ENCODE data around the gene SMARCA4.

SMARCA4 gene

DNA sequence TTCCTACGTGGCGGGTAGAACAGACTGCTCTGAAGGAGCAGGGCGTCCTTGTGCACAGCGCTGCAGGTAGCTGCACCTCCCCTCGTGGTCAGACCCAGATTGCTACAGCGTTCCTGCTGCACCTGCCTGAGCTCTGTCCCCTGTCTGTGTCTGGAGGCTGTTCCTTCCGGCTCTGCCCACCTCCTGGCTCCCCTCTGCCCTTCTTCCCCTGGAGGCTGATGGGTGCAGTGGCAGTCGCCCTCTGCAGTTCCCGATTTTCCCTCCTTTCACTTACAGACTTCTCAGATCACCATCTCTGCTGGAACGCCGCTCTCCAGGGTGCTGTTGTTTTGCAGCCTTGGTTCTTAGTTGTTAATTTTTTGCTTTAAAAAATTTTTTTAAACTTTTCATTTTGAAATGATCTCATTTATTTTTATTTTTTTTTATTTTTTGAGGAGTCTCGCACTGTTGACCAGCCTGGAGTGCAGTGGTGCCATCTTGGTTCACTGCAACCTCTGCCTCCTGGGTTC, 53.6 kb downstream of the SMARCA4 start:
- TF ChIP-seq, protein P1, sequence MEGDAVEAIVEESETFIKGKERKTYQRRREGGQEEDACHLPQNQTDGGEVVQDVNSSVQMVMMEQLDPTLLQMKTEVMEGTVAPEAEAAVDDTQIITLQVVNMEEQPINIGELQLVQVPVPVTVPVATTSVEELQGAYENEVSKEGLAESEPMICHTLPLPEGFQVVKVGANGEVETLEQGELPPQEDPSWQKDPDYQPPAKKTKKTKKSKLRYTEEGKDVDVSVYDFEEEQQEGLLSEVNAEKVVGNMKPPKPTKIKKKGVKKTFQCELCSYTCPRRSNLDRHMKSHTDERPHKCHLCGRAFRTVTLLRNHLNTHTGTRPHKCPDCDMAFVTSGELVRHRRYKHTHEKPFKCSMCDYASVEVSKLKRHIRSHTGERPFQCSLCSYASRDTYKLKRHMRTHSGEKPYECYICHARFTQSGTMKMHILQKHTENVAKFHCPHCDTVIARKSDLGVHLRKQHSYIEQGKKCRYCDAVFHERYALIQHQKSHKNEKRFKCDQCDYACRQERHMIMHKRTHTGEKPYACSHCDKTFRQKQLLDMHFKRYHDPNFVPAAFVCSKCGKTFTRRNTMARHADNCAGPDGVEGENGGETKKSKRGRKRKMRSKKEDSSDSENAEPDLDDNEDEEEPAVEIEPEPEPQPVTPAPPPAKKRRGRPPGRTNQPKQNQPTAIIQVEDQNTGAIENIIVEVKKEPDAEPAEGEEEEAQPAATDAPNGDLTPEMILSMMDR (conservative IDR thresholded peaks at IDR 0.05; ENCODE audit: control insufficient read depth, insufficient read depth, low read depth, low read length) = no peak
- DNase-seq (ENCODE audit: low read depth) = no peak
- H3K4me3 ChIP-seq (ENCODE audit: control insufficient read depth, low read depth, low read length) = no peak overlapping the region

DNA sequence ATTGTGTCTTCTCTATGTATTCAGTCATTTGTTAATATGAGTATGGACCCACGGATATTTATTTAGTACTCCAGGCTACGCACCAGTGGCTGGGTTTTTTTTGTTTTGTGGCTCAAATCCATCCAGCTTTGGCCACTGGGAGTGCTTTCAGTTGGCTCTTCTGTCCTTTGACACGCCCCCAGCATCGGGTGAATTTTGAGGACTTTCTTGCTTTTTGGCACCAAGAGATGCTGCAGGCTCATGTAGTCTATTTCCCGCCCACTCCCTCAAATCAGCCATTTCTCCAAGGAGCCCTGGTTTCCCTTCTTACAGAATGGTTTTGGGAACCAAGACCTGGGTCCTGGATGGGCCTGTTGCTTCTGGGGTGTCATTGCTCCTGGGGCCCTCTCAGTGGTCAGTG, 55.8 kb downstream of the SMARCA4 start:
- TF ChIP-seq, protein P1 (conservative IDR thresholded peaks at IDR 0.05; ENCODE audit: control insufficient read depth, insufficient read depth, low read depth, low read length) = no peak
- peak; percentile 53 for DNase-seq (ENCODE audit: low read depth)
- H3K4me3 ChIP-seq (ENCODE audit: control insufficient read depth, low read depth, low read length) = no peak overlapping the region

DNA sequence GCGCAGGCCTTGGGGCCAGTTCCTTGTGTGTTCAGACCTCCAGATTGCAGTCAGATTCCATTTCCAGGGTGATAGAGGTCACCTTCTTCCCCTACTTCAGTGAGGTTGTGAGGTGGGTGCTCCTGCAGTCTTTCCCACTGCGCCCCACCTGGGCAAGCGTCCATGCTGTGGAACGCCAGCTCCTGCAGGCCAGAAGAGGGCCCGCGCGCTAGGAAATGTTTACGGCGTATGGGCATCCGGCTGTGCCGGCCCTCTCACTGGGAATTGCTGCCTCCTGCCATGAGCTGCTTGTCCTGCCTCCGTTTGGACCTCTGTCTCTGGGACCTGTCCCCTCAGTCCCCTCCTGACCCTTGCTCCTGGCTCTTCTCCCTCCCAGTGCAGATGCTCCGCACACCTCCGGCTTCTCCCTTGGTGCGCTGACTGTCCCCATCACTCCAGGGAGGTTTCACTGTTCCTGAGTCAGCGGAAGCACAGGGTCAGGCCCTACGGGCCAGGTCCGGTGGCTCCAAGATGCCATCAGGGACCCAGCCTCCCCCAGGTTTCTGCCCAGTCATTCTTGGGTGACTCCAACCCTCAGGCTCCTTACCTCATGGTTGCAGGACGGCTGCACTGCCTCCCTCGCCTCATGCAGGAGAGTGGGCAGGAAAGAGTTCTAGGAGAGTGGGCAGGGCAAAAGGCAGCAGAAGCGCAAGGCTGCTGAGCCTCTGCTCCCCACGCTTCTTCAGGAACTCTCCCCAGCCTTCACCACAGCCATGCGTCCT, 56.6 kb downstream of the SMARCA4 start:
- TF ChIP-seq, protein P1 (conservative IDR thresholded peaks at IDR 0.05; ENCODE audit: control insufficient read depth, insufficient read depth, low read depth, low read length) = no peak
- DNase-seq (ENCODE audit: low read depth) = peak; percentile 32
- no peak overlapping the region for H3K4me3 ChIP-seq (ENCODE audit: control insufficient read depth, low read depth, low read length)

DNA sequence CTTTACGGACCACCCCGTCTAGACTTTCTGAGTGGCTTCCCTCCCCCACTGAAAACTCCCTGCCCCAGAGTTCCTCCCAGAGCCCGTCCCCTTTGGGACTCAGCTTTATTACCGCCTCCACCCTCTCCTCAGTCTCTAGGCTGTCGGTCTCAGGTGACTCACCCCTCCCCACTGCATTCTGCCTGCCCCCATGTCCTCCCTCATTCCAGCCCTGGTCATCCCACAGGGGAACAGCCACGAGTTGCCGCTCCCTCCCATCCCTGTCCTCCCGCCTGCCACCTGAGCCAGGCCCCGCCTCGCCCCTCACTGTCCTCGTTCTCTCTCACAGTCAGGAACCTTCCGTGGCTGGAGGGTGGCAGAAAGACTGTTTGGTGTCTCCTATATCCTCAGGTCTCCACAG, 57.3 kb downstream of the SMARCA4 start:
- DNase-seq (ENCODE audit: low read depth) = peak; percentile 82
- TF ChIP-seq, protein P1 (conservative IDR thresholded peaks at IDR 0.05; ENCODE audit: control insufficient read depth, insufficient read depth, low read depth, low read length) = no peak
- no peak overlapping the region for H3K4me3 ChIP-seq (ENCODE audit: control insufficient read depth, low read depth, low read length)

DNA sequence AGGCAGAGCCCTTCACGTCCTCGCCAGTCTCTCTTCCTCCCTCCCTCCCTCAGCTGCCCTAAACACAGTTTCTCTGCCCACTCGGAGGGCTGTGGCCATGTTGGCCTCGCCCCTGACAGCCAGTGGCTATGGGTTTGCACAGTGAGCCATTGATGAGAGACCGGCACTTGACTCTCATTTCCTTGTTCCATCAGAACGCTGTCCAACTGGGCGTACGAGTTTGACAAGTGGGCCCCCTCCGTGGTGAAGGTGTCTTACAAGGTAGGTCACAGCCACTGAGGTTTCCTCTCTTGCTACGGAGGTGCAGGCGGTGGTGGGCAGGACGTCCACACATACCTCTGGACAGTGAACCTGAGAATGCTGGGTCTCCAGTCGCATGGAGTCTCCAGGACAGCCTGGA, 57.9 kb downstream of the SMARCA4 start:
- no peak overlapping the region for H3K4me3 ChIP-seq (ENCODE audit: control insufficient read depth, low read depth, low read length)
- DNase-seq (ENCODE audit: low read depth) = no peak
- TF ChIP-seq, protein P1 (conservative IDR thresholded peaks at IDR 0.05; ENCODE audit: control insufficient read depth, insufficient read depth, low read depth, low read length) = no peak

DNA sequence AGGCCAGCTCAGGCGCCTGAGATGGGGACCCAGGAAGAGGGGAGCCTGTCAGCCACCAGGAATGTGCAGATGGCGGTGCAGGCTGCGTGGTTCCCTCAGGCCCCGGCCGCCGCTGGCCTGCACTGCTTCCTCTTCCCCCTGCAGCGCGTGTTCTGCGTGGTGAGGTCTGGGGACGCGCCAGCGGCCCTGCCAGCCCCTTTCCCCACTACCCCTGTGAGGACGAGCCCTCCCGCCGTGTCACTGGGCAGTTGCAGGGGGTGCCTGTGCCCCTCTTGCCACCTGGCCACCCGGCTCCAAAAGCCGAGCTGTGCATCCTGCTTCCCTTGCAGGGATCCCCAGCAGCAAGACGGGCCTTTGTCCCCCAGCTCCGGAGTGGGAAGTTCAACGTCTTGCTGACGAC, 58.4 kb downstream of the SMARCA4 start:
- H3K4me3 ChIP-seq (ENCODE audit: control insufficient read depth, low read depth, low read length) = no peak overlapping the region
- no peak for DNase-seq (ENCODE audit: low read depth)
- TF ChIP-seq, protein P1 (conservative IDR thresholded peaks at IDR 0.05; ENCODE audit: control insufficient read depth, insufficient read depth, low read depth, low read length) = no peak
